ENCODE measurements around the gene PREX1.

PREX1 gene

GRCh38 chr20:48616481-48616880 is 211.3 kb downstream of the PREX1 start:
- DNase-seq = no peak

GRCh38 chr20:48615871-48616270 is 211.9 kb downstream of the PREX1 start:
- no peak for DNase-seq

DNA sequence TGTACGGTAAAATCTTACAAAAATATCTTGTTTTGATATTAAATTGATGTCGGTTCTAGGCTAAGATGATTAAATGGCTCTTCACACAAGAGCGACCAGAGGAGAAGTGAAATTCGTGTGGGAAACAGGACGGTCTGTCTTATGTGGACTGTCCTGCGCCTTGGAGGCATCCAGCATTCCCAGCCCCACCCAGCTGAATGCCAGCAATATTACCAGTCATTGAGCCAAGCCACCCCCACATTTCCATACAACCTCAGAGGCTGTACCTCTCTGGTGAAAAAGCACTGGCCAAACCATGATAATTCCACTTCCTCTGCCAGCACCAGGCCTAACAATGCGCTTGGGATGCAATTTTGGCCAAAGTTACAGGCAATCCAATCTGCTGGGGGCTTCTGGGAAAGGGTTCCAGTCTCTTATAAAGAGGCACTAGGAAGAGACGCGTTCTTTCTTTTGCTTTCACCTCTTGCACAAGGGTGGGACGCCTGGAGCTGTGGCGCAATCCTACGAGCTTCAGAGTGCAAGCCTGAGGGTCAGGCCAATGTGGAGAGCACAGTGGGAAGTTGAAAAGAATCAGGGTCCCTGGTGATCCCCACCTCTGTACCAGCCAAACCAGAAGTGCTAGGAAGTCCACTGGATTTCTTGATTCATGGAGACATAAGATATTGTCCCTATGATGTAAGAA is 213.1 kb downstream of the PREX1 start:
- DNase-seq = no peak

DNA sequence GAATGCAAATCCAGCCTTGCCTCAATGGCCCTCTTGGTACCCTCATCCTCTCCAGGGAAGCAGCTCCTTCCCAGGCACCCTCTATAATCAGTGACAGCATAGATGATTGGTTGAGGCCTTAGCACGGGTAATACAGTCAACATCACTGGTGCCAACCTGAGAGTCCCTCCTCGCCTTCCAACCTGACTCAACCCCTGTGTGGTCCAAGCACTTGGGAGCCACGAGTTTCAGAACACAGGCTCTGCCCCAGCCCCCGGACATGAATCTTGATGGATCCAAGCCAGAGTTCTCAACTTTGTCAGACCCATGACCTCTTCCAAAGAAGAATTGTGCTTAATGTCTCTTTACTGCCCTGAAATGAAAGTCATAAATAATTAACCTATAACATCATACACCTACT is 213.9 kb downstream of the PREX1 start:
- DNase-seq = no peak

DNA sequence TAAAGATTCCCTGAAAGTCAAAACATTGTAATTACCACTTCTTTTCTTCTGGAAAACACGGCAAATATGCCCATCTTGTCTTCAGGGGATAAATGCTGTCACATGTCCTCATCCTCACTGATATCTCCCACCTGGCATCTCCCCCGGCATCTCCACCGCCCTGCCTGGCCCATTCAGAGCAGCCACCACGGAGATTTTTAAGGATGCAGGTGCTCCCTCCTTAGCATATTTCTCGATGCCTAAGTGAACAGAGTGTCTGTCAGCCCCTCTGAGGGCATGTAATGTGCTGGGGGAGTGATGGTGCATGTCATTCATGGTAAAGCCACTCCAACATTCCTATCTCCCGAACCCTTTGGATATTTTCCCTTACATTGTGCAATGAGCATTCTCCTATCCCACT is 215.5 kb downstream of the PREX1 start:
- DNase-seq = no peak

GRCh38 chr20:48610996-48611395 is 216.8 kb downstream of the PREX1 start:
- DNase-seq = no peak

GRCh38 chr20:48609491-48609978 is 218.3 kb downstream of the PREX1 start:
- DNase-seq = no peak

DNA sequence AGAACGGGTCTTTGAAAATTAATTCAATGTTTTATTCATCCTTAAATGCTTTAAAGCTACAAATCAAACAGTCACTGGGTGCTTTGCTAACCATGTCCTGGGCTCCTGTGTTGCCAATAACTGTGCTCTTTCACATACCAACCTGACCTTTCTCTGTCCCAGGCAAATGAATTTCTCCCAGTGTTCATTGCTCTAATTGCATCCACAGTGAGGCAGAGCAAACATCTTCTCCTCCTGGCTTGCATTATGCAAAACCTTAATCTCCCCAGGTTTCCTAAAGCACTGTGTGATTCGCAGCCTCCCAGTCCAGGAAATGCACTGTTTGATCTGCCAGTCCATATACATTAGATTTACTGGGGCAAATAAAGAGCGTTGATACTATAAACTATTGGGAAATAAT is 219.0 kb downstream of the PREX1 start:
- no peak for DNase-seq

DNA sequence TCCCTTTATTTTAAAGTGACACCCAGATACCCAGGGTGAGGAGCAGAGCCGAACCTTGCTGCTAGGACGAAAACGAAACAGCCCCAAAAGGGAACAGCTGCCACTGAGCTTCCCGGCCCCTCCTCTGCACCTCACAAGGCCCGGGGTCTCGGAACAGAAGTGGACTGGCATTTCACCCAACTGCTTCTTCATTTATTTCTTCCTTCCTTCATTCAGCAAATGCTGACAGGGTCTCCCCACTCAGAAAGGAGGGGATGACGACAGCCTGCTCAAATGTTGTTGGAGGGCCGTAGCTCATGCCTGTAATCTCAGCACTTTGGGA is 220.3 kb downstream of the PREX1 start:
- DNase-seq = no peak

GRCh38 chr20:48606841-48607543 is 220.8 kb downstream of the PREX1 start:
- no peak for DNase-seq

DNA sequence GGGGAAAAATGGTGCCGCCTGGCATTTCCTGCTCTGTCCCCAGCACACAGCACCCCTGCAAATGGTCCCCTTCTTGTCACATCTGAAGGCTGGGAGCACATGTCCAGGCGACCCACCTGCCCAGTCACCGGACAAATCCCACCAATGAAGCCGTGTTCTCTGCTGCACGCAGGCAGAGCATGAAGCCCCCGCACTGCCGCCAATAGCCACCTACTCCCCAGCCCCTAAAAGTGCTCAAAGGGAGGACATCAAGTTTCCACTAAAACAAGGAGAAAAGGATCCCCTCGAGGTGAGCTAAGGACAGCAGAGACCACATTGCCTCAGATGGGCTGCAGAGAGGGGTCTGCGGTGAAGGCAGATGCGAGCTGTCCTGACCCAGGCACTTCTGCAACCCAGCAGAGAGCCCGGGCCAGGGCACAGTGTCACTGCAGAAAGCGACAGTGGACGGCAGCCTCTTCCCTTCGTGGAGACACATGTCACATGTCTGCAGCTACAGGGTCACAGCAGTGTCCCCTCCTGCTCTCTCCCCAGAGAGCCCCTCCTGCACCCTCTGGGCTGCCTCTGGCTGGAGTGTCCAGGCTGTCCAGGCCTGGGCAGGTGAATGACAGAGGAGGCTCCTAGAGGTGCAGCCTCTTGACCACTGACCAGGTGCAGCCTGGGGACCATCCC is 221.5 kb downstream of the PREX1 start:
- no peak for DNase-seq

DNA sequence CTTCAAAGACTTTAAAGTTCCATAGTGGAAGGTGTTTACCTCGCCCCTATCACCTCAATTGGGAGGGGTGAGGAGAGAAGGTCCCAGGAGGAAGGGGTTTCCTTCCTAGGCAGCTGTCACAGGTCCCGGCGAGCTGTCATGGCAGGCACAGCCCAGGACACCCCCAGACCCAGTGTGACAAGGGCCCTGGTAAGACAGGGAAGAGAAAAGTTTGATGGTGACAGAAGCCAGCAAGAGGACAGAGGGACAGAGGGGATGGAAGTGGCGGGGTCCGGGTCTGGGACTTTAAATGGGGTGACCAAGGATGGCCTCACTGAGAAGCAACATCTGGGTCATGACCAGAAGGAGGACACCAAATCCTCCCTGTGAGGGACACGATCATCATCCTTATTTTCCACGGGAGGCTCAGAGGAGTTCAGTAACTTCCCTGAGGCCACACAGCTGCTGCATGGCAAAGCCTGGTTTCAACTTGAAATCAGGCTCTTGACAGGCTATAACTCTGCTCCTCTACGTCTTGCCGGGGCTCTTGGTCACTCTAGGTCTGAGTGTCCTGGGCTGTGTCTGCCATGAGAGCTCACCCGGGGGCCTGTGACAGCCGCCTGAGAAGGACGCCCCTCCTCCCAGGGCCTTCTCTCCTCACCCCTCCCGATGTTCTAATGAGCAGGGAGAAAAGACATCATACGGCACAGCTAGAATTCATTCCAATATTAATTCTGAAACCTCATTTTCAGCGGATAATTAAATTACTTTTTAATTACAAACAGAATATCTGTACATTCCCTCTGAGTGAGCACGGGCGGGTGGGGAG is 222.2 kb downstream of the PREX1 start:
- no peak for DNase-seq

DNA sequence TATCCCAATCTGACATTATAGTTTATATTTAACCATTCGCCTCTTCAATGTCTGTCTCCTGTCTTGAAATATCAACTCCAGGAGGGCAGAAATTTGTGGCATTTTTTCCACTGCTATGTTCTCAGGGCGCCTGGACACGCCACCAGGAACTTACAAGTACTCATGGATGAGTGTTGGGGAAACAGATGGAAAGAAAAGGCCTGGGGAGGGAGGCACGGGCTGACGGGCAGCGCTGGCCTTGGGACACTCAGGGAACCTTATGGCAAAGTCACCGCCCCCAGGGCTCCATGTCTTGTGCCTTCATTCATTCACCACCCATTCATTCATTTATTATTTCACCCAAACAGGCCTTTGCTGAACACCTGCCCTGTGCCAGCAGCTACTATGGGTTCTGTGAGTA is 222.9 kb downstream of the PREX1 start:
- no peak for DNase-seq

DNA sequence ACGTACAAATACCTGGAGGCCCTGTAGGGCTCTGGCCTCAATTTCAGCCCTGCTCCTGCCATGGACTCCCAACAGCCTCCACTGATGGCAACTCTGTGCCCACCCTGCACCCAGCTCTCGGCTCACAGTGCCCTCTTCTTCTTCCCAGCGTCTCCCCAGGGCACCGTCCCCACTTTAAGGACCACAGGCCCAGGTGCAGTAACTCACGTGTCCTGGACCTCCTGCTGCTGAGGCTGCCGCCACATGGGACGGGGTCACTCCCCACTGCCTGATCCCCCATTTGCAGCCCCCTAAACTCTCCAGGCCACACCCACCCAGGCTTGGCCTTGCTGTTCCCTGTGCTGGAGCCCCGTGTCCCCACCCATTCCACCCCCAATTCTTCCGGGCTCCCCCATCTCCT is 223.4 kb downstream of the PREX1 start:
- no peak for DNase-seq

DNA sequence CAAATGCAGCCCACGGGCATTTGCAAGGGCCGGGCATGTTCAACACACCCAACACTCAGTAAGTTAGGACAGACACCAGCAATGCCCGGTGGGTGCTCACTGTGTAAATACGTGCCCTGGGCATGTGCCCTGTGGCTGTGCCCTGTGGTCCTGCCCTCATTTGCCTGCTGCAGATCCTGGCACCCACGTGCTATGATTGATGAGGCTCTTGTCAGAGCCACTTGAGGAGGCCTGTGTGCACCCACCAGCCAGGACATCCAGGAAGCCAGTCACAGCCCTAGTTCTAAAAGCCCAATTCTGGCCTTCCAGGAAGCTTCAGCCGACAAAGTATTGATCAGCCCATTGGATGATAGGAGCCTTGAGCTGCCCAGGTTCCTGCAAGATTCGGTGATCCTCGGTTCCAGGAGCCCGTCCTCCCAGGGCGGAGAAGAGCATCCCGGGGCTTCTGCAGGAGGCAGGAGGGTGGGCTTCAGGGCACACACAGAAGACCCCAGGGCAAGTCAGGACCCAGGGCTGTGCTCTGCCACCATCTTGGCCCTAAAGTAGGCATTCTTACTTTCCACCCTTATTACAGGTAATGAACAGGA is 223.9 kb downstream of the PREX1 start:
- no peak for DNase-seq

DNA sequence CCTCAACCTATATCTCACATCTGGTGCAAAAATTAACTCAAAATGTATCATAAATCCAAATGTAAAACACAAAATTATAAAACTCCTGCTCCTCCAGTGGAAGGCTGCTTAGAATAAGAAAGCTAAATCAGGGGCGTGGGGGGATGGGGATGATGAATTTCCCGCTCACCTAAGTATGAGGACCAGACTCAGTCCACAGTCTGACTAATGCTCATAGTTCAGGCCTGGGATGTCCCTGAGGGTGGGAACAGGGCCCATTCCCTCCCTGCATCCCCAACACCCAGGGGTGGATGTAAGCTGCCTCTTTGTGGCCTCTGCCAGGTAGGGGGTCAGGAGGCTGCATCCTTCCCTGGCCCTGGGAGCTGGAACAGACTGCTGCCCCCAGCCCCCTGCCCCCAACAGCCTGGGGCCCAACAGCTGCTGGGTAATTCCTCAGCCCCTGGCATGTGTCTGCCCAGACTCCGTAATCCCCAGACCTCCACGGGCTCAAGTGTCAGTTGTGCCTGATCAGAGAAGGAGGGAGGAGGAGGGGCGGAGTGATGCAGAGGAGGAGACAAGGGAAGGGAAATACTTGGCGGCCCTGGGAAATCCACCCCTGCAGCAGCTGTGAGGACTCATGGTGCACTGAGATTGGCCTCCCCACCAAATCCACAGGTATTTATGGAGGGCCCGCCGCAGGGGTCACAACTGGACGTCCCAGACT is 224.5 kb downstream of the PREX1 start:
- DNase-seq = no peak

GRCh38 chr20:48601798-48602197 is 226.0 kb downstream of the PREX1 start:
- DNase-seq = no peak

DNA sequence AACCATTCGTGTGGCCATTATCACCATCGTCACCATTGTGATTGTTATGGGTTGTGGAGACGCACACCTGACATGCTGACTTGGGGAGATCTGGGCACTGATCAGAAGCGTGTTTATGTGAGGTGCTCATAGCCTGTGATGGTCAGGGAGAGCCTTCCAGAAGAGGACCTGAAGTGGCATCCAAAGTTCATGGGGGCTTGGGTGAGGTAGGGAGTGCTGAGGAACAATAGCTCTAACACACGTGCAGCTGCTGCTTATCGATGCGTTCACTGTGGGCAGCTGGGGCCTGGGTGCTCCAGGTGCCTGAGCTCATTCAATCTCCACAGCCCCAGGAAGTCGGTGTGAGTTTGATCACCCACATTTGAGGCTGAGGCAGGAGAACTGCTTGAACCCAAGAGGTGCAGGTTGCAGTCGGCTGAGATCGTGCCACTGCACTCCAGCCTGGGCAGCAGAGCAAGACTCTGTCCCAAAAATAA is 227.3 kb downstream of the PREX1 start:
- DNase-seq = no peak

DNA sequence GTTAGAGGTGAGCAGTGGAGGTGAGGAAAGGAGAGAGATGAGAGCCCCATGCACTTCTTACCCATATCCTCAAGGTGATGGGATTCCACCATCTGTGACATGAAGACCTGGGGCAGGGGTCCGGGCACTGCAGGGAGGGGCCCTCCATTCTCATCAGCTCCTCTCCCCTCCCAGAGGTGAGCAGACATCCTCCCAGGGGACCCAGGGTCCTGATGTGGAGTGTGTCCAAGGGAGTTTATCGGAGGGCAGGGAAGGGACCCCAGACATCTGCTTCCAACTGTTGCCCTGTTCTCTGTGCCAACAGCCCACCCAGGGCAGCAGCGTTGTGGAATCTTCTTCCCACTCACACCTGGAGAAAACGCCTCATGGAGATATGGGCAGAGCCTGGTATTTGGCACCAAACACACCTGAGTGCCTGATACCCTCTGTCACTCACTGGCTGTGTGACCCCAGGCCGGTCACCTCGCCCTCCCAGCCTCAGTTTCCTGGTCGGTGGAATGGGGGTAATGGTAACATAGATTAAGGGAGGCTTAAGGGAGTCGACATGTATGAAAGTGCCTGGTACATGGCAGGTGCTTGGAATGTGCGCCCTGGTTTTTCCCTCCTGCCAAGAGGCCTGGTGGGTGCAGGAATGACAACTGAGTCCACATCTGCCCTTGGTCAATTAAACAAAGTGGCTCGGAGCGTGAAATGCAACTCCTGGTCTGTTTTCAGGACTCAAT is 227.9 kb downstream of the PREX1 start:
- DNase-seq = no peak

DNA sequence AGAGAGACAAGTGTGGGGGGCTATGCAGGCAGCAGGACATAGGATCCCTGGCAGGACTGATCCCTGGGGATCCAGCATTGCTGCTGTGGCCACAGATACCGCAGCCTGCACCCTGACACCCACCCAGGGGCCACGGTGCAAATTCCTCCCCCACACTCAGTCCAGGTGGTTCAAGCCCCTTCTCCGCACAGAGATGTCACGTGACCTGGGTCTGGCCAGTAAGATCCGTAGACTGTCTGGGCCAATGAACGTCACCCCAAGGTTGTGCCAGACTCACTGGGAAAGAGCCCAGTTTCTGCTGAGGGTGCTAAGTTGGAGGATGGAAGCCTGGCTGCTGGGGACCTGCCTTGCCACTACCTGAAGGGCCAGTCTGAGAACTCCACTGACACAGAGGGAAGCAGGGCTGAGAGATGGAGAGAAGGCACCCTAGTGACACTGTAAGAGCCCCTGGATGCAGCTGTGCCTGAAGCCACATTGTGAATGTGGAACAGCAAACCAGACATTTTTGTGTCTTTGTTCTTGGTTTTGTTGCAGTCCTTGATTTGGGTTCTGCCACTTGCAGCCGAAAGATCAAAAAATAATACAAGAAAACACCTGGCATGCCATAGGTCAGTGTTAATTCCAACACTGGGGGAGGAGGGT is 228.6 kb downstream of the PREX1 start:
- no peak for DNase-seq
